ENCODE results near the gene MRPL1. TPM values are rescaled to one million over a fixed set of nuclear protein-coding genes. Genes with fewer than 3 reads are reported as not detected.

MRPL1 gene
- polyA plus RNA-seq, 2 of the 4 experiments (the other 2 are of a cell fraction), result 24.6 to 62.3 TPM

DNA sequence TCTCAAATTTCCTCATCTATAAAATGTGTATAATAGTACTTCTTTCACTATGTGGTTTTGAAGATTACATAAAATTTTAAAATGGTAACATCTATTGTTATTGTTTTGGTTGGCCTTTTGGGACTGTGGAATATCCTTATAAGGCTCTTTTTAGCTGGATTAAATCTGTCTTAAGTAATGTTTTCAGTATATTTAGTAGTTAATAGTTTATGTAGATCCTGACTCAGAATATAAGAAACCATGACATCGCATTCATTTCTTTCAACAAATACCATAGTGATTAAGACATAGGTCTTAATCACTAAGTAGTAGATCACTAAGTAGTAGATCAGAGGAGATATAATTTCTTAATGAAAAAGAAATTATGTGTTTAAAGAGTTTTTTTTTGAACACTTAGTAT lies 48.5 kb downstream of the MRPL1 start (continued):
- TF ChIP-seq EHMT2 (IDR thresholded peaks at IDR 0.05; ENCODE audit: low read depth), result no peak
- no peak for TF ChIP-seq EHF (CRISPR knock-in tag; IDR thresholded peaks at IDR 0.05)
- TF ChIP-seq ATOH8 (CRISPR knock-in tag; IDR thresholded peaks at IDR 0.05; ENCODE audit: low read depth), result no peak

DNA sequence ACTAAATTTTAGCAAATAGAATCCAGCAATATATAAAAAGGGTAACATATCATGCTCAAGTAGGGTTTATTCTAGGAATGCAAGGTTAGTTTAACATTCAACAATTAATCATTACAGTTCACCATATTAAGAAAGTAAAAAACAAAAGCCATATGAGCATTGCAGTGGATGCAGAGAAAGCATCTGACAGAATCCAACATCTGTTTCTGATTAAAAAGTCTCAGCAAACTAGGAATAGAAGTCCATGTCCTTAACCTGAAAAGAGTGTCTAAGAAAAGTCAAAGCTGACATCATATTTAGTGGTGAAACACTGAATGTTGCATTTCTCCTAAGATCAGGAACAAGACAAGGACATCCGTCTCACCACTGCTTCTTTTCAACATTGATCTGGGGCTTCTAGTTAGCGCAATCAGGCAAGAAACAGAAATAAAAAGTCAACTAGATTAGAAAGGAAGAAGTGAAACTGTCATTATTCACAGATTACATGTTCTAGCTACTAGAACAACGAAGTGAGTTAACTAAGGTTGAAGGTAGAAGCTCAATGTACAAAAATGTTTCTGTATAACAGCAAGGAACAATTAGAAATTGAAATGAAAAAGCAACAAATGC lies 49.3 kb downstream of the MRPL1 start:
- FAIRE-seq (no peak), DNase-seq (ENCODE audit: low read depth in 1 of 2, low spot score in 1 of 2) (no peak), ATAC-seq (no peak)
- no peak overlapping the region for H3K4me3 ChIP-seq
- no peak overlapping the region for H3K27ac ChIP-seq
- H3K4me1 ChIP-seq, result no peaks in the 10 kb centered on the region
- no peak for TF ChIP-seq CHD4 (IDR thresholded peaks at IDR 0.05; ENCODE audit: borderline replicate concordance)
- TF ChIP-seq CEBPB (IDR thresholded peaks at IDR 0.05), result no peak
- no peak for TF ChIP-seq HMGXB4 (CRISPR knock-in tag; IDR thresholded peaks at IDR 0.05; ENCODE audit: borderline replicate concordance)
- no peak for TF ChIP-seq ESRRA (IDR thresholded peaks at IDR 0.05; ENCODE audit: borderline replicate concordance, low read length)
- TF ChIP-seq MAFK (IDR thresholded peaks at IDR 0.05; ENCODE audit: partially characterized antibody), result no peak
- TF ChIP-seq BHLHE40 (IDR thresholded peaks at IDR 0.05; ENCODE audit: low read depth, low read length), result no peak
- no peak for TF ChIP-seq RFX5 (IDR thresholded peaks at IDR 0.05)
- TF ChIP-seq BCL3 (IDR thresholded peaks at IDR 0.05), result no peak
- no peak for TF ChIP-seq NR3C1 (IDR thresholded peaks at IDR 0.05)
- no peak for TF ChIP-seq FOXS1 (CRISPR knock-in tag; IDR thresholded peaks at IDR 0.05)
- no peak for TF ChIP-seq NPAS2 (CRISPR knock-in tag; IDR thresholded peaks at IDR 0.05; ENCODE audit: borderline replicate concordance)
- TF ChIP-seq HES2 (IDR thresholded peaks at IDR 0.05), result no peak
- no peak for TF ChIP-seq KDM5A (IDR thresholded peaks at IDR 0.05)
- no peak for TF ChIP-seq ATOH8 (CRISPR knock-in tag; IDR thresholded peaks at IDR 0.05; ENCODE audit: low read depth)
- TF ChIP-seq SREBF2 (IDR thresholded peaks at IDR 0.05), result no peak
- TF ChIP-seq PHF8 (IDR thresholded peaks at IDR 0.05; ENCODE audit: borderline replicate concordance, low read depth), result no peak
- TF ChIP-seq MAZ (IDR thresholded peaks at IDR 0.05; ENCODE audit: borderline replicate concordance, low read depth, low read length), result no peak
- TF ChIP-seq GATA3 (IDR thresholded peaks at IDR 0.05; ENCODE audit: borderline replicate concordance), result no peak
- TF ChIP-seq FOSL2 (IDR thresholded peaks at IDR 0.05), result no peak
- TF ChIP-seq FOSL2 (CRISPR knock-in tag; IDR thresholded peaks at IDR 0.05), result no peak
- POLR2A ChIA-PET, result no interaction called here
- 92% methylated on average over 3 of the region's 3 CpGs for WGBS (ENCODE audit: missing lambda C conversion rate)
- H3K4me2 ChIP-seq, result no peak overlapping the region
- CTCF ChIA-PET, result no interaction called here
- no peaks in the 10 kb centered on the region for H3K9me3 ChIP-seq

Data from A549 (cell line).